PC-9 (cell line): ENCODE measurements around the gene GTPBP6. TPM values are rescaled to one million over a fixed set of nuclear protein-coding genes. Genes with fewer than 3 reads are reported as not detected.
A peak's percentile ranks its signal among the peaks of the same experiment; 100 is the strongest.

Experiments used
- BruUV-seq: library from RNA; stranded (reverse); fragments of 400-500 nt; replicated peaks from 2 replicates; lab custom pipeline; 2021; lab: Mats Ljungman, UMichigan
- CTCF ChIA-PET: fragments of 300-600 bp; sonication (Branson Sonifier 250); formaldehyde crosslinking; loops from one replicate; lab custom pipeline; 2022; ENCODE audit warnings: antibody characterized with exemption; lab: Charles Lee
- POLR2A ChIA-PET: fragments of 300-600 bp; sonication (Branson Sonifier 250); formaldehyde crosslinking; loops from one replicate; lab custom pipeline; 2022; ENCODE audit warnings: antibody characterized with exemption; ENCODE audit not compliant: unreplicated experiment; lab: Charles Lee
- DNase-seq, 2 experiments: peaks; one replicate each; pipeline versions ENCODE4 v3.0.0 to v3.0.0-alpha.2; 2015 to 2022; ENCODE audit warnings: mixed read lengths in 1 of 2
- H2AFZ ChIP-seq: fragments of 200-600 bp; sonication (generic); 2 replicates; pipeline ENCODE4 v1.8.1; 2017; ENCODE audit warnings: antibody characterized with exemption
- H3F3A ChIP-seq: fragments of 200-600 bp; sonication (generic); 2 replicates; pipeline ENCODE4 v1.8.1; 2017; ENCODE audit warnings: antibody characterized with exemption, mild to moderate bottlenecking, low read depth; ENCODE audit not compliant: insufficient read depth
- H3K27ac ChIP-seq: fragments of 200-600 bp; sonication (generic); 2 replicates; pipeline ENCODE4 v1.6.1; 2016; ENCODE audit warnings: mixed run types
- H3K27me3 ChIP-seq: fragments of 200-600 bp; sonication (generic); 2 replicates; pipeline ENCODE4 v1.6.1; 2016; ENCODE audit warnings: low read depth, mixed run types; ENCODE audit not compliant: insufficient read depth
- H3K36me3 ChIP-seq: fragments of 200-600 bp; sonication (generic); 2 replicates; pipeline ENCODE4 v1.6.1; 2016; ENCODE audit warnings: low read depth, mixed run types
- H3K4me1 ChIP-seq: fragments of 200-600 bp; sonication (generic); replicated peaks from 2 replicates; pipeline ENCODE4 v1.6.1; 2016; ENCODE audit warnings: mixed run types; ENCODE audit not compliant: insufficient read depth
- H3K4me2 ChIP-seq: fragments of 200-600 bp; sonication (generic); 2 replicates; pipeline ENCODE4 v1.6.1; 2017; ENCODE audit warnings: mixed run types
- H3K4me3 ChIP-seq: fragments of 200-600 bp; sonication (generic); 2 replicates; pipeline ENCODE4 v1.6.1; 2016; ENCODE audit warnings: mixed run types
- H3K79me2 ChIP-seq: fragments of 200-600 bp; sonication (generic); 2 replicates; pipeline ENCODE4 v1.6.1; 2017; ENCODE audit warnings: low read depth, mixed run types
- H3K9me2 ChIP-seq: fragments of 200-600 bp; sonication (generic); 2 replicates; pipeline ENCODE4 v1.8.1; 2017; ENCODE audit warnings: mild to moderate bottlenecking; ENCODE audit not compliant: insufficient read depth
- H3K9me3 ChIP-seq: fragments of 200-600 bp; sonication (generic); 2 replicates; pipeline ENCODE4 v1.8.1; 2016; ENCODE audit warnings: low read depth; ENCODE audit not compliant: insufficient read depth
- H4K20me1 ChIP-seq: fragments of 200-600 bp; sonication (generic); 2 replicates; pipeline ENCODE4 v1.8.1; 2017; ENCODE audit not compliant: insufficient read depth
- EZH2 ChIP-seq: fragments of 200-600 bp; sonication (generic); IDR thresholded peaks from 2 replicates; pipeline ENCODE4 v1.8.0; 2017; ENCODE audit warnings: antibody characterized with exemption, low read depth
- intact Hi-C: fragments of 100-400 bp; cut with micrococcal nuclease; formaldehyde crosslinking; loops from one replicate; pipeline ENCODE4 v1.10.0; 2022; ENCODE audit not compliant: unreplicated experiment
- total RNA-seq: library from RNA; stranded (reverse); gene quantifications from 2 replicates; pipeline ENCODE4 v1.2.3, GENCODE V29; 2021
- TF ChIP-seq, protein P1 (sequence below): fragments of 200-600 bp; sonication (generic); conservative IDR thresholded peaks from 2 replicates; pipeline ENCODE4 v1.6.1; 2017; ENCODE audit warnings: mixed run types, antibody characterized with exemption, mild to moderate bottlenecking, moderate library complexity

The GTPBP6 gene
- total RNA-seq, 1 experiment from 2014 or later: 43.5 TPM

DNA sequence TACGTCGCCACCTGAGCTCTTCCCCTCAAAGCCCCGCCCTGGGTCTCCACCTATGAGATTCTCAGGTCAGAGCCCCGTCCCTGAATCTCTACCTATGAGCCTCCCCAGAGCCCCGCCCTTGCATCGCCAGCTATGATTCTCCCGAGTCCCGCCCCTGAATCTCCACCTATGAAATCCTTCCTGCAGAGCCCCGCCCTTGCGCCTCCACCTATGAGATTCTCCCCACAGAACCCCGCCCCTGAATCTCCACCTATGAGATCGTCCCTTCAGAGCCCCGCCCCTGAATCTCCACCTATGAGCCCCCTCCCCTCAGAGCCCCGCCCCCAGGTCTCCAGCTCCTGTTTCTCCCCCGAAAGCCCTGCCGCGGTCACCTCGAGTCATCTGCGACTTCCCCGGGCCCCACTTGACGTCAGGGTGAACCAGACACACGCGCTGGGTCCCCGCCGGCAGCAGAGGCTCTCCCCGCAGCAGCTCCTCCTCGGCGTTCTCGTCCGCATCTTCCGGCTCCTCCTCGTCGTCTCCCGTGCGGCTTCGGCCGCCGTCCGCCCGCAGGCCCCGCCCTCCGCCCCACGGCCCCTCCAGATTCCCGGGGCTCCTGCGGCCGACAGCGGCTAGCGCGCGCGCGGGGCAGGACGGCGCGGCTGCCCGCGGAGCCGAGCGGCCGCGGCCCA, 393 bp downstream of the GTPBP6 start:
- Histone ChIP-seq H3K4me2 (peak overlapping the region; percentile 53; the same call in 1 of the 2 replicates), H3K36me3 (no peaks in the 10 kb centered on the region), H4K20me1 (no peaks in the 10 kb centered on the region), H3K9me2 (no peaks in the 10 kb centered on the region), H3F3A (peaks cover 6% of the 10 kb centered on the region; the same call in 1 of the 2 replicates), H3K27ac (peak overlapping the region; percentile 78), H3K9me3 (no peaks in the 10 kb centered on the region), H3K27me3 (no peaks in the 10 kb centered on the region), H2AFZ (no peak overlapping the region), H3K79me2 (peaks cover 13% of the 10 kb centered on the region; the same call in 1 of the 2 replicates), H3K4me1 (no peaks in the 10 kb centered on the region), H3K4me3 (peak overlapping the region; percentile 59; the same call in 1 of the 2 replicates)
- no peak for TF ChIP-seq EZH2
- TF ChIP-seq, protein P1, sequence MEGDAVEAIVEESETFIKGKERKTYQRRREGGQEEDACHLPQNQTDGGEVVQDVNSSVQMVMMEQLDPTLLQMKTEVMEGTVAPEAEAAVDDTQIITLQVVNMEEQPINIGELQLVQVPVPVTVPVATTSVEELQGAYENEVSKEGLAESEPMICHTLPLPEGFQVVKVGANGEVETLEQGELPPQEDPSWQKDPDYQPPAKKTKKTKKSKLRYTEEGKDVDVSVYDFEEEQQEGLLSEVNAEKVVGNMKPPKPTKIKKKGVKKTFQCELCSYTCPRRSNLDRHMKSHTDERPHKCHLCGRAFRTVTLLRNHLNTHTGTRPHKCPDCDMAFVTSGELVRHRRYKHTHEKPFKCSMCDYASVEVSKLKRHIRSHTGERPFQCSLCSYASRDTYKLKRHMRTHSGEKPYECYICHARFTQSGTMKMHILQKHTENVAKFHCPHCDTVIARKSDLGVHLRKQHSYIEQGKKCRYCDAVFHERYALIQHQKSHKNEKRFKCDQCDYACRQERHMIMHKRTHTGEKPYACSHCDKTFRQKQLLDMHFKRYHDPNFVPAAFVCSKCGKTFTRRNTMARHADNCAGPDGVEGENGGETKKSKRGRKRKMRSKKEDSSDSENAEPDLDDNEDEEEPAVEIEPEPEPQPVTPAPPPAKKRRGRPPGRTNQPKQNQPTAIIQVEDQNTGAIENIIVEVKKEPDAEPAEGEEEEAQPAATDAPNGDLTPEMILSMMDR: no peak
- POLR2A ChIA-PET: no interaction called here
- peak; percentile 95 to 97 for DNase-seq
- intact Hi-C loops: loop anchor here (2.0 kb wide), 1 partner anchor 35 kb away; no protein-coding TSS in a partner anchor
- BruUV-seq: no TSS peak
- CTCF ChIA-PET: no interaction called here

DNA sequence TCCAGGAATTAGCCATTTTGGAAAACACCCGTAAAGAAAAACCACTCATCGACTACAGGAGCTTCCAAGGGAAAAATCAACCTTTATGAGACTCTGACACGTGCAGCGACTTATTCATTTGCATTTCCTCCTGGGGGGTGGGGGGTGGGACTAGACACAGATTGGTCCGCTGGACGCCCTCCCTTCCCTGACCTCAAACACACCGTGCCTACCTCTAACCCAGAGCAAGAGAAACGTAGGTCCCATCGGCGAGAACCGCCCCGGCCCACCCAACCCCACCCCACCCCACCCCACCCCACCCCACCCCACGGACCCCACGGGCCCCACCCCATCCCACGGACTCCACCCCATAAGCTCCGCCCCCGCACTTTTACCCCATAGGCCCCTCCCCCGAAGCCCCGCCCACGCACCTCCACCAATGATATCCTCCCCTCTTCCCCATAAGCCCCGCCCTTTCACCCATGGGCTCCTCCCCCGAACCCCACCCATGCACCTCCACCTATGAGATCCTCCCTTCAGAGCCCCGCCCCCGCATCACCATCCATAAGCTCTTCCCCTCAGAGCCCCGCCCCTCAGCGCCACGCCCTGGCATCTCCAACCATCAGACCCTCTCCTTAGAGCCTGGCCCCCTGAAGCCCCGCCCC, 1.1 kb downstream of the GTPBP6 start:
- ChIA-PET CTCF (no interaction called here), POLR2A (no interaction called here)
- H3K36me3 ChIP-seq: no peaks in the 10 kb centered on the region
- intact Hi-C loops: loop anchor here (2.0 kb wide), 1 partner anchor 35 kb away; no protein-coding TSS in a partner anchor
- no peak overlapping the region for H3K27ac ChIP-seq
- H3K4me3 ChIP-seq: no peak overlapping the region
- no peaks in the 10 kb centered on the region for H3K9me2 ChIP-seq
- no peaks in the 10 kb centered on the region for H3K4me1 ChIP-seq
- H3K27me3 ChIP-seq: no peaks in the 10 kb centered on the region
- H3K4me2 ChIP-seq: no peak overlapping the region
- H3K79me2 ChIP-seq: peaks cover 13% of the 10 kb centered on the region; the same call in 1 of the 2 replicates
- DNase-seq: no peak
- H4K20me1 ChIP-seq: no peaks in the 10 kb centered on the region
- H3F3A ChIP-seq: peaks cover under 1% of the 10 kb centered on the region; the same call in 1 of the 2 replicates
- no TSS peak for BruUV-seq
- no peak for TF ChIP-seq EZH2
- TF ChIP-seq, protein P1: no peak
- no peak overlapping the region for H2AFZ ChIP-seq
- H3K9me3 ChIP-seq: no peaks in the 10 kb centered on the region

DNA sequence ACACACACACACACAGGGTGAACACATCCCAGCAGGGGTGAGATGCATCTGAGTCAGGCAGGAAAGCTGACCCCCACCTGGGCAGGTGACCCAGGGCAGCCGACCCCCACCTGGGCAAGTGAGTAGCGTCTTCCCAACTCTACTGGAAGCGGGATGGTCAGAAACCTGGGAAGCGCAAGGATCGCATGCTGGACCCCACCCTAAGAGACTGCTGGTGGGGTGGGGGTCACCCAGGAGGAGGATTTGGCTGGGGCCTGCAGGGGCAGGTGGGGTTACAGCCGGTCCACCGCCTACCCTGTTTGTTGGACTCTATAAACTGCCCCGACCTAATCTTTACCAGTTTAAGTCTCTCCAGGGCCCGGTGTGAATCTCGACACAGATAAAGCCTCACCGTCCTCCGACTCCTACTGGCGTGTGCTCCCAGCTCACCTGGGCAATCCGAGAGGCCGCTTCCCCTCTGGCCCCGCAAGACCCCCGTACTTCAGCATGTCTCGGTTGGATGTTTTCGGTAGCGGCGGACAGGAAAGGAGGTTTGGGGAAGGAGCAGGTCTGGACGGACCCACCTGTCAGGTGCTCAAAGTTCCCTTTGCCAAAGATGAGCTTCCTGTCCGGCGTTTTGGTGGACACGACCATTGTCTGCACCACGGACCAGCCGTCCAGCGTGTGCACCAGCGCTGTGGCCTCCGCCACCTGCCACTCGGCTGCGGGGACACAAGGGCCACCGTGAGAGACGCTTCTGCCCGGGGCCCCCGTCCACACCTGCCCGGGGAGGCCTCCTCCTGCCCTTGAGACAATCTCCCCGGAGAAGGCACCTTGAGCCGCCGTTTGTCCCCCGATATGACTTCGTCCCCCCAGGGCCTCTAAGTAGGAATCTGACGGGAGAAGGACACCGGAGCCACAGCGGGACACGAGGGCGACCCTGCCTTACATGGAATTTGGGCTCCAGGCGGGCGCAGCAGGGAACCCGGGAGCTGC, 2.0 kb downstream of the GTPBP6 start:
- no peaks in the 10 kb centered on the region for H3F3A ChIP-seq
- CTCF ChIA-PET: no interaction called here
- no peak for TF ChIP-seq EZH2
- TF ChIP-seq, protein P1: no peak
- H4K20me1 ChIP-seq: no peaks in the 10 kb centered on the region
- no peak overlapping the region for H3K4me2 ChIP-seq
- H3K79me2 ChIP-seq: peaks cover 13% of the 10 kb centered on the region; the same call in 1 of the 2 replicates
- H3K27me3 ChIP-seq: no peaks in the 10 kb centered on the region
- DNase-seq: no peak
- H3K36me3 ChIP-seq: no peaks in the 10 kb centered on the region
- no peaks in the 10 kb centered on the region for H3K9me2 ChIP-seq
- no peak overlapping the region for H3K4me3 ChIP-seq
- no peaks in the 10 kb centered on the region for H3K4me1 ChIP-seq
- intact Hi-C loops: no loop called here
- H3K9me3 ChIP-seq: no peaks in the 10 kb centered on the region
- H3K27ac ChIP-seq: no peak overlapping the region
- POLR2A ChIA-PET: no interaction called here
- no TSS peak for BruUV-seq
- H2AFZ ChIP-seq: no peak overlapping the region
